Testis (tissue), 2 donors: ENCODE measurements around the gene CD58.

Experiments
- POLR2A ChIP-seq: fragments of 450-650 bp; IDR thresholded peaks from one replicate; pipeline ENCODE4 v1.6.1; 2017; ENCODE audit warnings: antibody characterized with exemption, mild to moderate bottlenecking, moderate library complexity
- TF ChIP-seq, protein P1 (sequence below), 3 experiments: fragments of 450-650 bp in 2 of 3; fragments of 200-600 bp in 1 of 3; sonication (generic) in 1 of 3; IDR thresholded peaks; one replicate each; pipeline ENCODE4 v1.5.1; 2016 to 2019; ENCODE audit warnings: antibody characterized with exemption in 3 of 3, mild to moderate bottlenecking in 2 of 3, moderate library complexity in 1 of 3

DNA sequence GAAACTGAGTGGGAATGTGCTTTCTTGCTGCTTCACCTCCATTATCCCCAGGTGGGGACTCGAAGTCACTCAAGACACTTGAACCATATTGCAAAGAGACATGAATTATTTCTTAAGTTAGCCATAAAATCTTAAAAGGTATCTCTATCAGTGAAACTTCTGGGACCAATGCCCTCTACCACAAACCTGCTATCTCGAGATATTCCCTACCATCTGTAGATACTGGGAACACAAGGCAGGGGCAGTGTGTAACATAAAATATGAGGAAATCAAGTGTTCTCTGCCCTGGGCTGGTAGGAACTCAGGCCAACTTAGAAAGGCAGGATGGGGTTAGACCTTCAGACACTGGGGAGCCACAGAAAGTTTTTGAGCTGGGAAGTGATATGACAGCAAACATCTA is 1.3 kb upstream of the CD58 start:
- TF ChIP-seq, protein P1, sequence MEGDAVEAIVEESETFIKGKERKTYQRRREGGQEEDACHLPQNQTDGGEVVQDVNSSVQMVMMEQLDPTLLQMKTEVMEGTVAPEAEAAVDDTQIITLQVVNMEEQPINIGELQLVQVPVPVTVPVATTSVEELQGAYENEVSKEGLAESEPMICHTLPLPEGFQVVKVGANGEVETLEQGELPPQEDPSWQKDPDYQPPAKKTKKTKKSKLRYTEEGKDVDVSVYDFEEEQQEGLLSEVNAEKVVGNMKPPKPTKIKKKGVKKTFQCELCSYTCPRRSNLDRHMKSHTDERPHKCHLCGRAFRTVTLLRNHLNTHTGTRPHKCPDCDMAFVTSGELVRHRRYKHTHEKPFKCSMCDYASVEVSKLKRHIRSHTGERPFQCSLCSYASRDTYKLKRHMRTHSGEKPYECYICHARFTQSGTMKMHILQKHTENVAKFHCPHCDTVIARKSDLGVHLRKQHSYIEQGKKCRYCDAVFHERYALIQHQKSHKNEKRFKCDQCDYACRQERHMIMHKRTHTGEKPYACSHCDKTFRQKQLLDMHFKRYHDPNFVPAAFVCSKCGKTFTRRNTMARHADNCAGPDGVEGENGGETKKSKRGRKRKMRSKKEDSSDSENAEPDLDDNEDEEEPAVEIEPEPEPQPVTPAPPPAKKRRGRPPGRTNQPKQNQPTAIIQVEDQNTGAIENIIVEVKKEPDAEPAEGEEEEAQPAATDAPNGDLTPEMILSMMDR (IDR thresholded peaks at IDR 0.05), result no peak
- no peak for TF ChIP-seq POLR2A
